Dermis microvascular lymphatic vessel endothelial cell (primary cell): ENCODE data around the gene LAX1. TPM values are rescaled to one million over a fixed set of nuclear protein-coding genes. Genes with fewer than 3 reads are reported as not detected.
A peak's percentile ranks its signal among the peaks of the same experiment; 100 is the strongest.
"Not testable (repeated sequence)": the region's sequence is repeated elsewhere in the genome, so short reads cannot be mapped to it uniquely, and the experiment has no call there.

Experiments used
- DNase-seq, 2 donors: peaks; one replicate each; pipeline versions ENCODE4 v3.0.0 to v3.0.0-alpha.2; 2010; ENCODE audit warnings: low read depth in 2 of 2
- total RNA-seq: library from RNA; depleted of rRNA; stranded (reverse); fragments of >200 nt; gene quantifications from 2 replicates; pipeline ENCODE4 v1.2.1, GENCODE V29; 2014

Gene LAX1
- total RNA-seq, 1 donor from 2014 or later: under 0.01 TPM

GRCh38 chr1:203768256-203768655 is 3.3 kb downstream of the LAX1 start:
- DNase-seq: no peak

- DNase-seq: peak; percentile 69 to 84
Measured at GRCh38 chr1:203769505-203770343, 4.7 kb downstream of the LAX1 start.

GRCh38 chr1:203771901-203772301 is 6.9 kb downstream of the LAX1 start:
- no peak for DNase-seq

GRCh38 chr1:203772836-203773235 is 7.9 kb downstream of the LAX1 start:
- DNase-seq: no peak

- peak; percentile 23 to 33 for DNase-seq
Measured at GRCh38 chr1:203776636-203777035, 11.7 kb downstream of the LAX1 start.

GRCh38 chr1:203777596-203777995 is 12.6 kb downstream of the LAX1 start:
- no peak for DNase-seq

GRCh38 chr1:203778146-203778545 is 13.2 kb downstream of the LAX1 start:
- no peak for DNase-seq

GRCh38 chr1:203778789-203779188 is 13.8 kb downstream of the LAX1 start:
- no peak for DNase-seq

GRCh38 chr1:203781962-203782361 is 17.0 kb downstream of the LAX1 start:
- no peak for DNase-seq

GRCh38 chr1:203789966-203790365 is 25.0 kb downstream of the LAX1 start:
- DNase-seq: no peak

- DNase-seq: no peak
Measured at GRCh38 chr1:203791498-203791897, 26.5 kb downstream of the LAX1 start.

- no peak for DNase-seq
Measured at GRCh38 chr1:203792486-203792885, 27.5 kb downstream of the LAX1 start.

GRCh38 chr1:203793561-203793960 is 28.6 kb downstream of the LAX1 start:
- not testable (repeated sequence) for DNase-seq

GRCh38 chr1:203794764-203795440 is 29.9 kb downstream of the LAX1 start:
- DNase-seq: no peak

- DNase-seq: peak; percentile 96 to 98
Measured at GRCh38 chr1:203795441-203796235, 30.7 kb downstream of the LAX1 start, which contains the start of the genes ZBED6 and ZC3H11A. TSS of gene ZBED6 (plus strand) at chr1:203795623. CDS start at chr1:203797523, 1,900 bp downstream. TSS of gene ZC3H11A (plus strand) at chr1:203795623. CDS start at chr1:203817071, 21,448 bp downstream.

GRCh38 chr1:203796236-203796605 is 31.2 kb downstream of the LAX1 start:
- DNase-seq: peak; percentile 3 to 39

GRCh38 chr1:203797216-203797615 is 32.2 kb downstream of the LAX1 start:
- no peak for DNase-seq

GRCh38 chr1:203797948-203798655 is 33.1 kb downstream of the LAX1 start:
- peak in 1 of 2 donors; percentile 7 for DNase-seq

- DNase-seq: no peak
Measured at GRCh38 chr1:203799157-203799556, 34.2 kb downstream of the LAX1 start.

- no peak for DNase-seq
Measured at GRCh38 chr1:203799971-203800370, 35.0 kb downstream of the LAX1 start.

GRCh38 chr1:203805689-203806088 is 40.7 kb downstream of the LAX1 start:
- DNase-seq: no peak
